ENCODE results near the gene PSMD6. TPM values are rescaled to one million over a fixed set of nuclear protein-coding genes. Genes with fewer than 3 reads are reported as not detected.

Gene PSMD6
- total and polyA plus RNA-seq, 2 experiments from 2014 or later = 110 to 184 TPM

GRCh38 chr3:63966871-63967270 is 56.4 kb downstream of the PSMD6 start:
- Histone ChIP-seq H3K27me3 (no peaks in the 10 kb centered on the region), H3K27ac (no peak overlapping the region), H3K9me3 (ENCODE audit: low read depth) (no peaks in the 10 kb centered on the region), H3K4me3 (no peak overlapping the region), H3K36me3 (no peaks in the 10 kb centered on the region), H3K4me1 (ENCODE audit: low read depth) (peaks cover 51% of the 10 kb centered on the region)
- no peak for DNase-seq (ENCODE audit: low read depth in 1 of 2, low spot score in 1 of 2)
- no peak for TF ChIP-seq CTCF (IDR thresholded peaks at IDR 0.05; ENCODE audit: low read depth, low read length)

DNA sequence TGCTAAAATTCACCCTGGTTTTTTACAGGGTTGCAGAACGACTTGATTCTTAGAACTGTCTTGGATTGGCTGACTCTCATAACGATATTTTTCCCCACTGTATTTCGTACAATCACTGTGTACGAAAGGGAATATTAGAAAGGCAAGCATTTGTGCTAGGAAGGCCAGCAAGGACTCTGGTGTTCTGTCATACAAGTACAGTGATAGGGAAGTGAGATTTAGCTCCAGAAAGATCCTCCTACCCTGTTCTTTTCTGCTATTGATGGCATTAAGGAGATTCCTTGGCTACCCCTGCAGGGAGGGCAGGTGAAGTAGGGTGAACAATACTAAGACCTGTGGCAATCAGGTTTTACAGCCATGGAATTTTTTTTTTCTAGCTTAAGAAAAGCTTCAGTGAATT is 57.3 kb downstream of the PSMD6 start:
- no peaks in the 10 kb centered on the region for H3K27me3 ChIP-seq
- no peaks in the 10 kb centered on the region for H3K9me3 ChIP-seq (ENCODE audit: low read depth)
- no peaks in the 10 kb centered on the region for H3K36me3 ChIP-seq
- H3K4me3 ChIP-seq = no peak overlapping the region
- DNase-seq (ENCODE audit: low read depth in 1 of 2, low spot score in 1 of 2) = no peak
- peaks cover 43% of the 10 kb centered on the region for H3K4me1 ChIP-seq (ENCODE audit: low read depth)
- H3K27ac ChIP-seq = no peak overlapping the region
- no peak for TF ChIP-seq CTCF (IDR thresholded peaks at IDR 0.05; ENCODE audit: low read depth, low read length)

DNA sequence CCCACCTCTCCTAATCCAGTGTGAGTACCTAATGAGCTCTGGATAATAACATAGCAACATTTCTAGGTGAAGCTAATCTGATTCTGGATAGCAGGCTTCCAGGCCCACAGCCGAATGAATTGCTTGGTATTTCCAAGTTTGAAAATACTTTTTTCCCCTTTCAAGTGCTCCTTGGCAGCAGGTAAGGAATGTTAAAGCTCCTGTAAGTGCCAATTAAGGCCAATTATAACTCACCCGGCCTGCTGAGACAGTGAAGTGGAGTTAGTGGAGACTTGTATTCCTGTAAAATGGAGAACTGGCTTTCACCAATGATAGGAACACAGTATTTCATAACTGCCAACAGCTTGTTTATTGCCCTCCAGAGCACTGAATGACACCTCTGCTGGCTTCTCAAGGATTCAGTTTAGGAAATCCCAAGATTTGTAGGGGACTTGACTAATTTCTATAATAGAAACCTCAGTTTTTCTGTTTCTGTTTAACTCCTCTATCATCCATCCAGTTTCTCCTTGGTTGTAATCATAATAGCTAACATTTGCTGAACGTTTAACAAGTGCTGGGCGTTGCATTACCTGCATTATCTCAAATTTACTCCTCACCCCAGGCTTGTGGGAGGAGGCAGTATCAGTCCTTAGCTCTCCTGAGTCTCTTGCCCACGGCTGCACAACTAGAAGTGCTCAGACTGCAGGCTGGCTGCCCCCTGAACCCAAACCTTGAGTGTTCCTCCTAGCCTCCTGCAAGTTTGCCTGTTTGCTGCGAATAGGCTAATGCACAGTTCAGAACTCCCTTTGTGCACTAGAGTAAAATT is 58.4 kb downstream of the PSMD6 start:
- no peak overlapping the region for H3K4me3 ChIP-seq
- peak overlapping the region; percentile 33 for H3K27ac ChIP-seq
- peak in 1 of 2 donors; percentile 66 for DNase-seq (ENCODE audit: low read depth in 1 of 2, low spot score in 1 of 2)
- TF ChIP-seq CTCF (IDR thresholded peaks at IDR 0.05; ENCODE audit: low read depth, low read length) = no peak
- no peaks in the 10 kb centered on the region for H3K27me3 ChIP-seq
- H3K9me3 ChIP-seq (ENCODE audit: low read depth) = no peaks in the 10 kb centered on the region
- no peaks in the 10 kb centered on the region for H3K36me3 ChIP-seq
- H3K4me1 ChIP-seq (ENCODE audit: low read depth) = peaks cover 32% of the 10 kb centered on the region

DNA sequence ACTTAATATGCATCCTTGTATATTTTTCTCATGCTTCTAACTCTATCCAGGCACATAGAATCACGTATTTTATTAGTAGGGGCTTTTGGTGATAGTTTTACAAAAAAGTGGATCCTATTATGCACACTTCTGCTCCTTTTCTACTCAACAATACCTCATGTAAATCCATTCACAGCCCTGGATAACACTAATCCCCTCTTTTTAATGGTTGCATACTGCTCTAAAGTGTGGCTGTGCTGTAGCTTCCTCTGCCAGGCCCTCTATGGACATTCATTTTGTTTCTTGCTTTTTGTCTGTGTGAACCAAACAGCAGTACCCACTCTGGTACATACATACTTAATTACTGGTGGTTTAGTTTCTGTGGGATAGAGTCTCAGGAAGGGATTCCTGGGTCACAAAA is 59.8 kb downstream of the PSMD6 start:
- Histone ChIP-seq H3K9me3 (ENCODE audit: low read depth) (no peaks in the 10 kb centered on the region), H3K36me3 (no peaks in the 10 kb centered on the region), H3K4me3 (no peak overlapping the region), H3K27me3 (no peaks in the 10 kb centered on the region), H3K27ac (no peak overlapping the region), H3K4me1 (ENCODE audit: low read depth) (peaks cover 23% of the 10 kb centered on the region)
- no peak for TF ChIP-seq CTCF (IDR thresholded peaks at IDR 0.05; ENCODE audit: low read depth, low read length)
- no peak for DNase-seq (ENCODE audit: low read depth in 1 of 2, low spot score in 1 of 2)

- peak; percentile 39 to 40 for DNase-seq (ENCODE audit: low read depth in 1 of 2, low spot score in 1 of 2)
- Histone ChIP-seq H3K36me3 (no peaks in the 10 kb centered on the region), H3K27me3 (no peaks in the 10 kb centered on the region), H3K27ac (no peak overlapping the region), H3K4me3 (no peak overlapping the region), H3K9me3 (ENCODE audit: low read depth) (no peaks in the 10 kb centered on the region), H3K4me1 (ENCODE audit: low read depth) (peaks cover 14% of the 10 kb centered on the region)
- peak; percentile 64 for TF ChIP-seq CTCF (IDR thresholded peaks at IDR 0.05; ENCODE audit: low read depth, low read length)
Measured at GRCh38 chr3:63961891-63962290, 61.4 kb downstream of the PSMD6 start.

Other genes starting within 250 kb of the PSMD6 start
- gene C3orf49, start 204.2 kb downstream of the PSMD6 start, total RNA-seq = not detected in 2 replicates
- not detected in 2 replicates for gene C3orf49, start 204.2 kb downstream of the PSMD6 start, polyA plus RNA-seq
- 49.1 and 58.8 TPM in 2 replicates for gene THOC7, start 159.7 kb downstream of the PSMD6 start, total RNA-seq
- 98.5 and 115 TPM in 2 replicates for gene THOC7, start 159.7 kb downstream of the PSMD6 start, polyA plus RNA-seq
- gene ATXN7, start 159.6 kb downstream of the PSMD6 start, total RNA-seq = 7.2 and 8.2 TPM in 2 replicates
- gene ATXN7, start 159.6 kb downstream of the PSMD6 start, polyA plus RNA-seq = 6.2 and 8.3 TPM in 2 replicates
- not detected in 2 replicates for gene SCAANT1, start 111.1 kb downstream of the PSMD6 start, total RNA-seq
- 2.0 TPM in 1 of 2 replicates, not detected in the other for gene SCAANT1, start 111.1 kb downstream of the PSMD6 start, polyA plus RNA-seq
- gene PRICKLE2, start 202.0 kb upstream of the PSMD6 start, total RNA-seq = 11.6 and 11.7 TPM in 2 replicates
- gene PRICKLE2, start 202.0 kb upstream of the PSMD6 start, polyA plus RNA-seq = 3.3 and 4.3 TPM in 2 replicates

All from cardiac muscle cell (in vitro differentiated cells and primary cell).